Stimulated activated CD8-positive, alpha-beta memory T cell treated with anti-CD3 and anti-CD28 coated beads, Interleukin-15, amount 100 ng/mL, for 1 hour (primary cell): Measurements from ENCODE around the gene CDYL2.
A peak's percentile ranks its signal among the peaks of the same experiment; 100 is the strongest.

Experiments
- DNase-seq: peaks from one replicate; pipeline ENCODE4 v3.0.0-alpha.2; 2020; ENCODE audit warnings: low read depth

Gene CDYL2

GRCh38 chr16:80592273-80592672 lies 212.1 kb downstream of the CDYL2 start:
- no peak for DNase-seq

- no peak for DNase-seq
Measured at GRCh38 chr16:80591071-80591915, 213.1 kb downstream of the CDYL2 start.

- no peak for DNase-seq
Measured at GRCh38 chr16:80587071-80587470, 217.3 kb downstream of the CDYL2 start.

- no peak for DNase-seq
Measured at GRCh38 chr16:80586476-80586875, 217.9 kb downstream of the CDYL2 start.

GRCh38 chr16:80585764-80586163 lies 218.6 kb downstream of the CDYL2 start:
- DNase-seq: no peak

GRCh38 chr16:80583466-80583865 lies 220.9 kb downstream of the CDYL2 start:
- no peak for DNase-seq

GRCh38 chr16:80580109-80580832 lies 224.1 kb downstream of the CDYL2 start:
- DNase-seq: peak; percentile 22

GRCh38 chr16:80577485-80578280 lies 226.7 kb downstream of the CDYL2 start:
- DNase-seq: no peak

GRCh38 chr16:80576343-80576912 lies 228.0 kb downstream of the CDYL2 start:
- no peak for DNase-seq

- no peak for DNase-seq
Measured at GRCh38 chr16:80573700-80574120, 230.7 kb downstream of the CDYL2 start.

- DNase-seq: no peak
Measured at GRCh38 chr16:80570106-80570478, 234.3 kb downstream of the CDYL2 start.

- DNase-seq: peak; percentile 33
Measured at GRCh38 chr16:80569440-80570105, 234.8 kb downstream of the CDYL2 start.

GRCh38 chr16:80564394-80564793 lies 240.0 kb downstream of the CDYL2 start:
- no peak for DNase-seq

GRCh38 chr16:80563066-80563465 lies 241.3 kb downstream of the CDYL2 start:
- DNase-seq: no peak

GRCh38 chr16:80559369-80559768 lies 245.0 kb downstream of the CDYL2 start:
- no peak for DNase-seq

GRCh38 chr16:80557037-80557436 lies 247.4 kb downstream of the CDYL2 start:
- no peak for DNase-seq

- DNase-seq: no peak
Measured at GRCh38 chr16:80556481-80556880, 247.9 kb downstream of the CDYL2 start.

GRCh38 chr16:80554033-80554432 lies 250.4 kb downstream of the CDYL2 start:
- DNase-seq: no peak

GRCh38 chr16:80552277-80552676 lies 252.1 kb downstream of the CDYL2 start:
- no peak for DNase-seq
